SK-N-SH treated with all-trans-retinoic acid at 6 μM for 48 hours (cell line): ENCODE data around the gene PASK.

Experiments
- ATAC-seq: fragments of 200-7000 bp; cut with Tn5 transposase; 3 replicates; pipeline ENCODE4 v1.9.1; 2020; ENCODE audit warnings: mild to moderate bottlenecking, moderate library complexity
- ARNTL ChIP-seq: fragments of 450-650 bp; formaldehyde crosslinking; IDR thresholded peaks from 2 replicates; pipeline ENCODE4 v1.5.0; 2020; ENCODE audit warnings: low read depth, mild to moderate bottlenecking, moderate library complexity, borderline replicate concordance
- BACH2 ChIP-seq: fragments of 250-450 bp; sonication (Bioruptor Pico); IDR thresholded peaks from 2 replicates; pipeline ENCODE4 v1.9.0; 2021; ENCODE audit warnings: mild to moderate bottlenecking, borderline replicate concordance
- CSDC2 ChIP-seq: fragments of 250-450 bp; sonication (Bioruptor Pico); IDR thresholded peaks from 2 replicates; pipeline ENCODE4 v1.5.0; 2020; ENCODE audit warnings: mild to moderate bottlenecking, moderate library complexity
- CSRNP3 ChIP-seq: fragments of 250-450 bp; sonication (Bioruptor Pico); IDR thresholded peaks from 2 replicates; pipeline ENCODE4 v1.5.1; 2021; ENCODE audit warnings: mild to moderate bottlenecking, moderate library complexity
- ESRRG ChIP-seq: fragments of 250-450 bp; sonication (Bioruptor Pico); IDR thresholded peaks from 2 replicates; pipeline ENCODE4 v1.6.1; 2021; ENCODE audit warnings: mild to moderate bottlenecking
- GLIS3 ChIP-seq: fragments of 250-450 bp; sonication (Bioruptor Pico); IDR thresholded peaks from 2 replicates; pipeline ENCODE4 v1.5.0; 2020; ENCODE audit warnings: mild to moderate bottlenecking, moderate library complexity
- ISL1 ChIP-seq: fragments of 250-450 bp; sonication (Bioruptor Pico); IDR thresholded peaks from 2 replicates; pipeline ENCODE4 v2.1.2; 2022; ENCODE audit warnings: mild to moderate bottlenecking, moderate library complexity
- OSR1 ChIP-seq: fragments of 250-450 bp; sonication (Bioruptor Pico); IDR thresholded peaks from 2 replicates; pipeline ENCODE4 v1.8.0; 2022; ENCODE audit warnings: moderate library complexity, mild to moderate bottlenecking, inconsistent platforms
- POU6F1 ChIP-seq: fragments of 250-450 bp; sonication (Bioruptor Pico); IDR thresholded peaks from 2 replicates; pipeline ENCODE4 v1.8.0; 2021; ENCODE audit warnings: low read depth, mild to moderate bottlenecking, moderate library complexity, borderline replicate concordance
- PPARA ChIP-seq: fragments of 250-450 bp; sonication (Bioruptor Pico); IDR thresholded peaks from 2 replicates; pipeline ENCODE4 v1.5.0; 2020; ENCODE audit warnings: mild to moderate bottlenecking, borderline replicate concordance
- RARB ChIP-seq: fragments of 250-450 bp; sonication (Bioruptor Pico); IDR thresholded peaks from 2 replicates; pipeline ENCODE4 v1.8.0; 2021; ENCODE audit warnings: mild to moderate bottlenecking, moderate library complexity
- SNAI2 ChIP-seq: fragments of 250-450 bp; sonication (Bioruptor Pico); IDR thresholded peaks from 2 replicates; pipeline ENCODE4 v1.5.0; 2020; ENCODE audit warnings: mild to moderate bottlenecking, moderate library complexity
- TCF4 ChIP-seq: fragments of 250-450 bp; sonication (Bioruptor Pico); IDR thresholded peaks from 2 replicates; pipeline ENCODE4 v1.8.0; 2021; ENCODE audit warnings: mild to moderate bottlenecking, moderate library complexity, borderline replicate concordance
- TOX ChIP-seq: fragments of 250-450 bp; sonication (Bioruptor Pico); IDR thresholded peaks from 2 replicates; pipeline ENCODE4 v1.8.0; 2021; ENCODE audit warnings: mild to moderate bottlenecking, moderate library complexity, borderline replicate concordance
- ZC3H10 ChIP-seq: fragments of 250-450 bp; sonication (Bioruptor Pico); IDR thresholded peaks from 2 replicates; pipeline ENCODE4 v1.5.1; 2021; ENCODE audit warnings: mild to moderate bottlenecking, moderate library complexity
- ZFP3 ChIP-seq: fragments of 250-450 bp; sonication (Bioruptor Pico); IDR thresholded peaks from 2 replicates; pipeline ENCODE4 v1.5.0; 2020; ENCODE audit warnings: mild to moderate bottlenecking, moderate library complexity
- ZFP30 ChIP-seq: fragments of 450-650 bp; formaldehyde crosslinking; IDR thresholded peaks from 2 replicates; pipeline ENCODE4 v1.5.0; 2022; ENCODE audit warnings: mild to moderate bottlenecking, moderate library complexity
- ZNF565 ChIP-seq: fragments of 450-650 bp; formaldehyde crosslinking; conservative IDR thresholded peaks from 2 replicates; pipeline ENCODE4 v1.5.0; 2020; ENCODE audit warnings: low read depth, mild to moderate bottlenecking, moderate library complexity
- ZNF70 ChIP-seq: fragments of 450-650 bp; formaldehyde crosslinking; IDR thresholded peaks from 2 replicates; pipeline ENCODE4 v1.5.0; 2020; ENCODE audit warnings: mild to moderate bottlenecking, moderate library complexity
- ZNF8 ChIP-seq: fragments of 450-650 bp; formaldehyde crosslinking; IDR thresholded peaks from 2 replicates; pipeline ENCODE4 v1.5.0; 2020; ENCODE audit warnings: mild to moderate bottlenecking, moderate library complexity
- TF ChIP-seq, protein P1 (sequence below): fragments of 250-450 bp; sonication (Bioruptor Pico); IDR thresholded peaks from 2 replicates; pipeline ENCODE4 v1.5.0; 2020; ENCODE audit warnings: mild to moderate bottlenecking, moderate library complexity

PASK gene

GRCh38 chr2:241081190-241081642 is 68.1 kb downstream of the PASK start:
- TF ChIP-seq TOX (no peak), PPARA (no peak), OSR1 (no peak), TCF4 (CRISPR knock-in tag) (no peak), GLIS3 (no peak), CSDC2 (CRISPR knock-in tag) (no peak)
- no peak for ATAC-seq

DNA sequence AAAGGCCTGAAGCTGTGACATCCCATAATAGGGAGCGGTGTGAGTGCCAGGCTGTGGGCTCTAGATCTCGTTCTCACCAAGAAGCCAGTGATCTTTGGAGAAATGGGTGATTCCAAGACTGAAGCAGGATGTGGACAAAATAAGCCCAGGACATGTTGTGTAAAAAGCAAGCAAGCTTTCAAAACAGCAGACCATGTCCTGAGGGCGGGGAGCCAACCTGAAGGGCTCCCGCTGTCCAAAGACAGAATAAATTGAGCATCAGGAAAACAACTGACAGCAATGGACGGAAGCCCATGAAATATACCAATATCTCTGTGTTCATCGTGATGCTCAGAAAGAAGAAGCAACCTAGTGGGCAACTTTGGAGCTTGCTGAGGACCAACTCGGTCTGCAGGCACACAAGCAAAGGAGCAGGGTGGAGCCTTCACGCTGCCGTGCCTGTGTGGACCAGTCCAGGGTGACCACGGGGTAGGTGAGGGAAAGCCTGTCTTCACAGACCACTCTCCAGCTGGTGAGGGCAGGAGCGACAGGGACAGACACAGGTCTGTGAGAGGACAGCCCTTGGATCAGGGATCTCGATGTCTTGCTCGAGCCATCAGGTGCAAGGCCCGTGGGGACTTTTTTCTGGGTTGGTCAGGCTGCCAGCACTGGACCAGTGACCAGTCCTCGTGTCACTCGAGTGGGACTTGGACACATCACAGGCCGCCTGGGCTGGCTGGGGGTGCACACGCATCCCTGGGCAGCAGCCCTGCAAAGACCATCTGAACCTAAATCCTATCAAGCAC is 68.7 kb downstream of the PASK start:
- TF ChIP-seq TOX (no peak), ZC3H10 (CRISPR knock-in tag) (no peak), ZNF565 (no peak), CSDC2 (CRISPR knock-in tag) (no peak), GLIS3 (no peak), ZFP30 (no peak), OSR1 (no peak), BACH2 (CRISPR knock-in tag) (no peak), SNAI2 (CRISPR knock-in tag) (no peak), POU6F1 (CRISPR knock-in tag) (no peak), TCF4 (CRISPR knock-in tag) (no peak), PPARA (no peak), ESRRG (CRISPR knock-in tag) (no peak), CSRNP3 (CRISPR knock-in tag) (no peak), ARNTL (no peak), ZNF70 (CRISPR knock-in tag) (no peak), RARB (CRISPR knock-in tag) (no peak), ZFP3 (no peak)
- TF ChIP-seq, protein P1, sequence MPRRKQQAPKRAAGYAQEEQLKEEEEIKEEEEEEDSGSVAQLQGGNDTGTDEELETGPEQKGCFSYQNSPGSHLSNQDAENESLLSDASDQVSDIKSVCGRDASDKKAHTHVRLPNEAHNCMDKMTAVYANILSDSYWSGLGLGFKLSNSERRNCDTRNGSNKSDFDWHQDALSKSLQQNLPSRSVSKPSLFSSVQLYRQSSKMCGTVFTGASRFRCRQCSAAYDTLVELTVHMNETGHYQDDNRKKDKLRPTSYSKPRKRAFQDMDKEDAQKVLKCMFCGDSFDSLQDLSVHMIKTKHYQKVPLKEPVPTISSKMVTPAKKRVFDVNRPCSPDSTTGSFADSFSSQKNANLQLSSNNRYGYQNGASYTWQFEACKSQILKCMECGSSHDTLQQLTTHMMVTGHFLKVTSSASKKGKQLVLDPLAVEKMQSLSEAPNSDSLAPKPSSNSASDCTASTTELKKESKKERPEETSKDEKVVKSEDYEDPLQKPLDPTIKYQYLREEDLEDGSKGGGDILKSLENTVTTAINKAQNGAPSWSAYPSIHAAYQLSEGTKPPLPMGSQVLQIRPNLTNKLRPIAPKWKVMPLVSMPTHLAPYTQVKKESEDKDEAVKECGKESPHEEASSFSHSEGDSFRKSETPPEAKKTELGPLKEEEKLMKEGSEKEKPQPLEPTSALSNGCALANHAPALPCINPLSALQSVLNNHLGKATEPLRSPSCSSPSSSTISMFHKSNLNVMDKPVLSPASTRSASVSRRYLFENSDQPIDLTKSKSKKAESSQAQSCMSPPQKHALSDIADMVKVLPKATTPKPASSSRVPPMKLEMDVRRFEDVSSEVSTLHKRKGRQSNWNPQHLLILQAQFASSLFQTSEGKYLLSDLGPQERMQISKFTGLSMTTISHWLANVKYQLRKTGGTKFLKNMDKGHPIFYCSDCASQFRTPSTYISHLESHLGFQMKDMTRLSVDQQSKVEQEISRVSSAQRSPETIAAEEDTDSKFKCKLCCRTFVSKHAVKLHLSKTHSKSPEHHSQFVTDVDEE = no peak
- TF ChIP-seq, all 23 proteins: peak for 0
- no peak for ATAC-seq

DNA sequence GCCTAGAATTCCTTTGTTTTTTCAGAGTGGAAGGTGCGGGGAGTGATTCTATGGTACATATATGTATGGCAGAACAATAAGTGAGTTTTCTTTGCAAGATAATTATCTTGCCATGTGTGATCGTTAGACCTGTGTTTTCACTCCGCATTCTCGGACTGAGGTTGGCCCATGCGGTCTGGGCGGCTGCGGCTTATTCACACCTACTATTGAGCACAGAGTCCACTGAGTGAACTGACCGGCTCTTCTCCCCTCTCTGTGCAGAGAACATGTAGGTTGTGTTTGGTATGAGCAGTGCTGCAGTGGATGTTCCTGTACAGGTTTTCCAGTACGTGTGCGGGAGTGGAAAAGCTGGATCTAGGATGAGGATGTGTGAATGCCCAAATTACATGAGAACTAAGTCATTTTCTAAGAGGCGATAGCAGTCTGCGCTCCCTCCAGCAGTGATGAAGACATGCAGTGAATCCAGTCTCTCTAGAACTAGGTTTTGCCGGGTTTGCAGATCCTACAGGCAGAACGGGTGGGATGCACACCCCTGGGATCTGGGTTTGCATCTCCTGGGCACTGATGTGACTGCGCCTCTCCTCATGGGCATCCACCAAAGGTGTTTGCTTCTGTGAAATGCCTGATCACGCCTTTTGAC is 74.3 kb downstream of the PASK start:
- TF ChIP-seq ISL1 (CRISPR knock-in tag) = no peak
- no peak for TF ChIP-seq ZNF565
- no peak for TF ChIP-seq ZNF8 (CRISPR knock-in tag)
- TF ChIP-seq RARB (CRISPR knock-in tag) = no peak
- no peak for TF ChIP-seq ARNTL
- no peak for TF ChIP-seq ZC3H10 (CRISPR knock-in tag)
- TF ChIP-seq ZFP30 = no peak
- TF ChIP-seq POU6F1 (CRISPR knock-in tag) = no peak
- no peak for TF ChIP-seq OSR1
- TF ChIP-seq CSDC2 (CRISPR knock-in tag) = no peak
- no peak for TF ChIP-seq ZNF70 (CRISPR knock-in tag)
- no peak for TF ChIP-seq TCF4 (CRISPR knock-in tag)
- TF ChIP-seq ESRRG (CRISPR knock-in tag) = no peak
- TF ChIP-seq CSRNP3 (CRISPR knock-in tag) = no peak
- no peak for TF ChIP-seq TOX
- TF ChIP-seq PPARA = no peak
- TF ChIP-seq ZFP3 = no peak
- no peak for ATAC-seq
